G401.6 (cell line): ENCODE measurements around the gene ZC3H18.

ENCODE experiments used
- FAIRE-seq: peaks from 2 replicates; lab custom pipeline; 2012; peaks lifted over from hg19 to GRCh38; lab: Jason Lieb, UNC

Gene ZC3H18

DNA sequence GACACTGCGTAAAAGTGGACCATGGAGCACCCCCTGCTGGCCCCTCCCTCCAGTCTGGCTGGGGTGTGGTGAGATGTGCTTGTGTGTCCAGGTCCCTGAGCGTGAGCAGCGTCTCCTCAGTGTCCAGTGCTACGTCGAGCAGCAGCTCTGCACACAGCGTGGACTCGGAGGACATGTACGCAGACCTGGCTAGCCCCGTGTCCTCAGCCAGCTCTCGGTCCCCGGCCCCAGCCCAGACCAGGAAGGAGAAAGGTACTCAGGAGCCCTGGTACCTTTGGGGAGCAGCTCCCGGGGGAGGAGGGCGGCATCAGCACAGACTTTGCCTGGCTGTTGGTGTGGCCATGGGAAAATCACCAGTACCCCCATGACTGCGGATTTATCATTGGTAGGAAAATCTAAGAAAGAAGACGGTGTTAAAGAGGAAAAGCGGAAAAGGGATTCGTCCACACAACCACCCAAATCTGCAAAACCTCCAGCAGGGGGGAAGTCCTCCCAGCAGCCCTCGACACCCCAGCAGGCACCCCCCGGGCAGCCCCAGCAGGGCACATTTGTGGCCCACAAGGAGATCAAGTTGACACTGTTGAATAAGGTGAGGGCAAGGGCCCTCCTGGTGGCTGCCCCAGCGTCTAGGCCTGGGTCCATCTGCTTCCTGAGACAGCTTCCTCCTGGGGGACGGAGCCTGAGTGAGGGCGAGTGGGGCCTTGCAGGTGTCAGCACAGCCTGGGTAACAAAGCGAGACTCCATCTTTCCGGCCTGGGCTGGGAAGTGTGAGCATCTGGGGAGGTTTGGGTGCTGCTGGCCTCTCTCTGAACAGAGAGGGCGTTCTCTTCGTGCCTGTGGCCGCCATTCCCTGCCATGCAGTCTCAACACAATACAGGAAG is 57.6 kb downstream of the ZC3H18 start:
- FAIRE-seq, result no peak

DNA sequence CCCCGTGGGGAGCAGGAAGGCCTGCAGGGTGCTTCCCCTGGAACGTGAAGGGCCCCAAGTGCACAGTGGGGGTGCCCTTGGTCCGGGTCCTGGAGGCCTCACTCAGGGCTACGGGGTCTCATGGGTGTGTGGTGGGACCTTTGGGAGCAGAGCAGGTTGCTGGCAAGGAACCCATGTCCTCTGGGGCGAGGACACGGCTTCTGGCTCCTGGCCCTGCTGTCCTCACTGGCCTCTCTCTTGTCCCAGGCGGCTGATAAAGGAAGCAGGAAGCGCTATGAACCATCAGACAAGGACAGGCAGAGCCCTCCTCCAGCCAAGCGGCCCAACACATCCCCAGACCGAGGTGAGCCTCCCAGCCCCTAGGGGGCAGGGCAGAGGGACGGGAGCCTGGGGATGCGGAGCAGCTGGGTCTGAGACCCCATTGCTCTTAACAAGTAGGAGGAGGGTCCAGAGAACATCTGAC is 58.3 kb downstream of the ZC3H18 start:
- FAIRE-seq, result no peak

DNA sequence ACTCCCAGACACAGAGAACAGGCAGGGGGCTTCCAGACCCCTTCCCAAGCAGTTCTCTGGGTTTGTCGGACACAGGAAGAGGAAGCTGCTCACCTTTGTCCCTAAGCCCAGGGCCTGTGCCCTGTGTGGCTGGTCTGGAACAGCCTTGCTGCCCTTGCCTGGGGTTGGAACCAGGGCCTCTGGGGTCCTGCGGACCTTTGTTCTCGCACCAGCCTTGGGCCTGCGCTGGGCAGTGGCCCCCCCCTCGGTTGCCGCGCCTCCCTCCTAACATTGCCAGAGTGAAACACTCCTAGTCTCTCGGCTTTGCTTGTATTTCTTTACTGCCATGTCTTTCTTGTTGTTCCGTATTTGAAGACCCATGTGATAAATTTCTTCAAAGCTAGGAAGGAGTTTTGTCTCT is 59.6 kb downstream of the ZC3H18 start:
- no peak for FAIRE-seq

GRCh38 chr16:88630433-88630832 is 60.2 kb downstream of the ZC3H18 start:
- no peak for FAIRE-seq

- no peak for FAIRE-seq
Observed at GRCh38 chr16:88630941-88631340, 60.7 kb downstream of the ZC3H18 start.

GRCh38 chr16:88631384-88631783 is 61.2 kb downstream of the ZC3H18 start:
- FAIRE-seq, result no peak

DNA sequence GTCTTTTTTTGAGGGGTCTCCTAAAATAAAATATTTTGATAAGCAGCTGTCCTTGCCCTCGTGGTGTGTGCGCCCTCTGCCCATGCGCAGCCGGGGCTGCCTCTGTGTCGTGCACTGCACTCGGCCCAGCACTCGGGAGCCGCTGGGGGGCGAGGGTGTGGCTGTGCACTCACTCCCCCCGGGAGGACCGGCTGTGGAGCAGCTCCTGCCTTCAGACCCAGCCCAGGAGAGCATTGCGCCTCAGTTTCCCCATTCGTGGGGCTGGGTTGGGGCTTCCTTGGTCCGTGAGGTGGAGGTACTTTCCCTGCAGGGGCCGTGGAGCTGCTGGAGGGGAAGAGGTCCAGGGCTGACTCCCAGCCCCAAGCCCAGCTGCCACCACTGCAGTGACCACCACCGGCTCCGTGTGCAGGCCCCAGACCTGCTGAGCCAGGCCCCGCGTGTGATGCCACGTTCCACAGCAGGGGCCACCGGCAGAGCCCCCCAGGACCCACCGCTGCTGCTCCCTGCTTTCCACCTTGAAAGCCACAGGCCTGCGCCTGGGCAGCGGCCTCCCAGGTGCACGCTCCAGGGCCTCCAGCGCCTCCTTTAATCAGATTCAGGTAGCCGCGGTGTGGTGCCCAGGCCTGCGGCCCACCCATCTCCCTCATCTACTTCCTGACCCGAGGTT is 61.9 kb downstream of the ZC3H18 start:
- no peak for FAIRE-seq

GRCh38 chr16:88632587-88632930 is 62.4 kb downstream of the ZC3H18 start:
- no peak for FAIRE-seq

- FAIRE-seq, result no peak
Observed at GRCh38 chr16:88633684-88634140, 63.5 kb downstream of the ZC3H18 start.

DNA sequence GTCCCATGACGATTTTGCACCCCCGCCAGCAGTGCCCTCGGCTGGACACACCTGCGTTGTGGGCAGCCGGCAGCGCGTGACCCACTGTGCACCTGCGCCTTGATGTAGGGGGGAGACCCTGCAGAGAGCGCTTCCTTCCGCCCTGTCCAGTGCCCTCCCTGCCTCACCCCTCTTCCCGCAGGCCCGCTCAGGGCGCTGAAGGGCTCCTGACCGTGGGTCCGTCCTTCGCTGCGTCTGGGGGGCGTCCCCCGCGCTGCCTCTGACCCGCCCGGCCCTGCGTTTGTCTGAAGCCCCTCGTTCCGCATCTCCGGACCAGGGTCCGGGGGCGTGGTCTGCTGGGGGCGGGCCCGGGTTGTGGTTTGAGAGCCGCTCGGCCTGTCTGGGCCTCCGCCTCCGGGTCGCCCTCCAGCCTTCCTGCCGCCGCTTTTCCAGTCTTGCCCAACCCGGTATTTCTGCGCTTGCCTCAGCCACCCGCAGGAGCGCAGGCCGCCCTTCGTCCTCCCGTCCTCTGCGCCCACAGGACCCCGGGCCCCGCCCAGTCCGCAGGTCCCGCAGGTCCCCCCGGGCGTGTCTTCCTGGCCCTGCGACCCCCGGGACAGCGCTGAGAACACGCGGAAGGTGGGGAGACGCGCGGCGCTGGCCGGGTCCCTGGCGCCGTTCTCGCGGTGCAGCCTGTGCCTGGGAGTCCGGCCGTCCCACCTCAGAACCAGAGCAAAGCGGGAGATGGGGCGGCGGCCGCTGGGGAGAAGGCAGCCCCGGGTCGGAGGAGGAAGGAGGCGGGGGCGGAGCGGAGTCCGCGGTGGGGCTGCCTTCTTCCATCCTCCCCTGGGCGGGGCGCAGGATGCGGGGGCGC is 64.2 kb downstream of the ZC3H18 start:
- no peak for FAIRE-seq

- no peak for FAIRE-seq
Observed at GRCh38 chr16:88634994-88635670, 64.9 kb downstream of the ZC3H18 start.

GRCh38 chr16:88635671-88636319 is 65.6 kb downstream of the ZC3H18 start:
- FAIRE-seq, result no peak

- no peak for FAIRE-seq
Observed at GRCh38 chr16:88636488-88637265, 66.5 kb downstream of the ZC3H18 start.

GRCh38 chr16:88638323-88639230 is 68.4 kb downstream of the ZC3H18 start, which contains the start of gene IL17C:
TSS of gene IL17C (plus strand) at chr16:88638572. CDS start at chr16:88638642, 70 bp downstream.
- FAIRE-seq, result no peak

DNA sequence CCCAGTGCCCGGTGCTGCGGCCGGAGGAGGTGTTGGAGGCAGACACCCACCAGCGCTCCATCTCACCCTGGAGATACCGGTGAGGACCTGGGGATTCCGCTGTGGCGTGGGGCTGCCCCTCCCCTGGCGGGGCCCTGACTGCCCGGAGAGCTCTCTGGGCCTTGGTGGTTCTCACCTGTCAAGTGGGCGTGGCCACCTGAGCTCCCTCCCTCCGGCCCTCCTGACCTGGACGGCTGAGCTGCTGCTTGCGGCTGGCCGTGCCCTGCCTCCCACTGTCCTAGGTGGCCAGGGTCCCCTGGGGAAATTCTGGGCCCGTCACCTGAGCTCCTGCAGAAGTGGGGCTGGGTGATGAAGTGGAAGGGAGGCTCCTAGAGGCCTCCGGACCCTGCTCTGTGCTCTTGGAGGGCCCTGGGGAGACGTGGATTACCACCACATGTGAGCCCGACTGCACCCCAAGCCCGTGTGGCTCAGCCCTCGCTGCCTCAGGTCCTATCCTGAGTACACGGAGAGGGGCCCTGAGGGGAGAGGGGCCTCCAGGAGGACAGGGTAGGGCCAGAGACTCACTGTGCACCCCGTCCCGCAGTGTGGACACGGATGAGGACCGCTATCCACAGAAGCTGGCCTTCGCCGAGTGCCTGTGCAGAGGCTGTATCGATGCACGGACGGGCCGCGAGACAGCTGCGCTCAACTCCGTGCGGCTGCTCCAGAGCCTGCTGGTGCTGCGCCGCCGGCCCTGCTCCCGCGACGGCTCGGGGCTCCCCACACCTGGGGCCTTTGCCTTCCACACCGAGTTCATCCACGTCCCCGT is 69.2 kb downstream of the ZC3H18 start:
- no peak for FAIRE-seq

- no peak for FAIRE-seq
Observed at GRCh38 chr16:88640039-88640495, 69.9 kb downstream of the ZC3H18 start.

GRCh38 chr16:88640498-88641247 is 70.5 kb downstream of the ZC3H18 start:
- FAIRE-seq, result no peak
